Hypothalamus (tissue), 51 donors: ENCODE measurements around the gene PI16.
A peak's percentile ranks its signal among the peaks of the same experiment; 100 is the strongest.

ENCODE experiments used
- DNase-seq, 51 donors: peaks; one replicate each; lab custom pipeline; 2025; lab: John Stamatoyannopoulos, UW

Gene PI16, protein sequence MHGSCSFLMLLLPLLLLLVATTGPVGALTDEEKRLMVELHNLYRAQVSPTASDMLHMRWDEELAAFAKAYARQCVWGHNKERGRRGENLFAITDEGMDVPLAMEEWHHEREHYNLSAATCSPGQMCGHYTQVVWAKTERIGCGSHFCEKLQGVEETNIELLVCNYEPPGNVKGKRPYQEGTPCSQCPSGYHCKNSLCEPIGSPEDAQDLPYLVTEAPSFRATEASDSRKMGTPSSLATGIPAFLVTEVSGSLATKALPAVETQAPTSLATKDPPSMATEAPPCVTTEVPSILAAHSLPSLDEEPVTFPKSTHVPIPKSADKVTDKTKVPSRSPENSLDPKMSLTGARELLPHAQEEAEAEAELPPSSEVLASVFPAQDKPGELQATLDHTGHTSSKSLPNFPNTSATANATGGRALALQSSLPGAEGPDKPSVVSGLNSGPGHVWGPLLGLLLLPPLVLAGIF

GRCh38 chr6:36954262-36954931 lies at the start of gene PI16:
PI16 (plus strand) TSS chr6:36954738; CDS start chr6:36954761, 23 bp downstream.
- peak in 14 of 51 donors; percentile 12 to 58 (median 30) for DNase-seq

- no peak for DNase-seq
These were observed 49.6 kb upstream of the PI16 start for GRCh38 chr6:36904851-36905393.

DNA sequence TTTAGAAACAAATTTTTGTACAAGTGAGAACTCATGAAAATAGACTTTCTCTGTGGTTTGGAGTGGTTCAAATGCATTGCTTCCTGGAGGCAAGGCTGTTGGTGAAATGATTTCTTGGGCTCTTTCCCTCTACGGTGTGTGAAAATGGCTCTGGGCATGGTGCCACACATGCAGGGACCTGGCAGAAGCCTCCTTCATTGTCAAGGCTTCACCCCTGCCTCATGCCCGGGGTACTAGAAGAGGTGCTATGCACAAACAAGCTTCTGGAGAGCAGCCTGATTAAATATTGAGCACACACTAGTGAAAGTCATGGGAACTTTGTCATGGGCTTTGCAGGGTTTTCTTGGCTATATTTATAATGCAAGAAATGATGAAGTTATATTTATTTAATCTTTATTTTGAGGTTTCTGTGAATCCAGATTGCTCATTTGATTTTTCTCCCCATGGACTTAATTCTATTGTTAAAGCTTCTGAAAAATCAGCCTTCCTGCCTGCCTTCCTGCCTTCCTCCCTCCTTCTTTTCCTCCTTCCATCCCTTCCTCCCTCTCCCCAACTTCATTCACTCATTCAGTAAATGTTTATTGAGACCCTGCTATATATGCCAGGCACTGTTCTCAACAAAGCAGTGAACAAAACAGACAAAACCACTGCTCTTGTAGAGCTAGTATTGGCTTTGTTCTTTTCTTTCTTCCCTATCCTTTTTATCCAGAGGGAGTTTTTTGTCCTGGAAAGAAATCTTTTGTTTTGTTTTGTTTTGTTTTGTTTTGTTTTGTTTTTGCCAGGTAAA lies 47.8 kb upstream of the PI16 start:
- DNase-seq, result peak in 11 of 51 donors; percentile 4 to 45 (median 25)

GRCh38 chr6:36907781-36908180 lies 46.8 kb upstream of the PI16 start:
- peak in 21 of 51 donors; percentile 8 to 64 (median 22) for DNase-seq

DNA sequence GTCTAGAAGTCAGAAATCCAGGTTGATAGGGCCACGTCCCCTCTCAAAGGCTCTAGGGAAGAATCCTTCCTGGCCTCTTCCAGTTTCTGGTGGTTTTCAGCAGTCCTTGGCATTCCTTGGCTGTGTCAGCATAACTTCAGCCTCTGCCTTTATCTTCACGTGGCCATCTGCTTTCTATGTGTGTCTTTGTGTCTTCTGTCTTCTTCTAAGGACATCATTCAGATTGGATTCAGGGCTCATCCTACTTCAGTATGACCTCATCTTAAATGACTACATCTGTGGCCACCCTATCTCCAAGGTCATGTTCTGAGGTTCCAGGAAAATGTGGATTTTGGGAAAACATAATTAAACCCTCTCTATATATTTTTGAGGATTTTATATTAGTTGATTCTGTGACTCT lies 45.8 kb upstream of the PI16 start:
- DNase-seq, result no peak

GRCh38 chr6:36912030-36912454 lies 42.5 kb upstream of the PI16 start:
- DNase-seq, result peak in 3 of 51 donors; percentile 9 to 22 (median 16)

- peak in 3 of 51 donors; percentile 10 to 25 (median 14) for DNase-seq
These were observed 42.0 kb upstream of the PI16 start for GRCh38 chr6:36912586-36912985.

DNA sequence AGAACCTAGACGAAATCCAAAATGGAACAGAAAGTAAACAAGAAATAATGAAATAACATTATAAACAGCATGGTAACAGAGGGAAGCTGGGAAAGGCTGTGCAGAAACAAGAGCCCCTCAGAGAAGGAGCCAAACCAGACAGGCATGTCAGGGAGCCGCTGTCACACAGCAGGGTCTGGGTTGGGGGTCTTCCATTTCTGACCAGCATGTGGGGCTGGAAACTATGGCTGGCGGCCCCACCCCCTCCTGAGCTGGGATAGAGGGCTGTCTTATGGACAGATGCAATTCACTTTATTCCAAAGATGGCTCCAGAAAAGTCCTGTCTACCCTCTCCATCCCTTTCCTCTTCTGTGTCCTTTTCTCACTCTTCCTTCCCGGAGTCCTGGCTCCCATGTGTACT lies 41.5 kb upstream of the PI16 start:
- DNase-seq, result no peak

DNA sequence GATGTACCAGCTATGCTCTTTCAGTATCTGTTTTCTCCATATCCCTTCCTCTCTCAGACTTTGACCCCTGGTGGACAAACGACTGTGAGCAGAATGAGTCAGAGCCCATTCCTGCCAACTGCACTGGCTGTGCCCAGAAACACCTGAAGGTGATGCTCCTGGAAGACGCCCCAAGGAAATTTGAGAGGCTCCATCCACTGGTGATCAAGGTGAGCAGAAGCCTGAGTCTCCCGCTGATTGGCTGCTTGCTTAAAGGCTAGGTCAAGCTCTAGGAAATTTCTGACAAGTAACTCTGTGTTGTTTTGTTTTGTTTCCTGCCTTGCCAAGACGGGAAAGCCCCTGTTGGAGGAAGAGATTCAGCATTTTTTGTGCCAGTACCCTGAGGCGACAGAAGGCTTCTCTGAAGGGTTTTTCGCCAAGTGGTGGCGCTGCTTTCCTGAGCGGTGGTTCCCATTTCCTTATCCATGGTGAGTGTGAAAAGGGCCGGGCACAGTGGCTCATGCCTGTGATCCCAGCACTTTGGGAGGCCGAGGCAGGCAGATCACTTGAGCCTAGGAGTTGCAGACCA lies 40.2 kb upstream of the PI16 start:
- peak in 4 of 51 donors; percentile 8 to 16 (median 12) for DNase-seq

DNA sequence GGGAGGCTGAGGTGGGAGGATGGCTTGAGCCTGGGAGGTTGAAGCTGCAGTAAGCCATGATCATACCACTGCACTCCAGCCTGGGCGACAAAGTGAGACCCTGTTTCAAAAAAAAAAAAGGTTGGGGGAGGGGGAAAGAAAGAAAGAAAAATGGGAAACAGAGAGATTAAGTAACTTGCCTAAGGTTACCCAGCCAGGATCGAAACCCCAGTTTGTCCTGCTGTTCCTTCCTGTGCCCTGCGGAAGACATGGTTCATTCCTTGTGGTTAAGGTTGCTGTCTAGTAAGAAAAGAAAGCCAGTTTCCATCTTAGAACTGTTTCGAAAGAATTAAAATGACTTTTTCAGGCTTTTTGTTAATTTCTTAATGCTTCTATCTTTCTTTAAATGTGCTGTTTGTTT lies 38.9 kb upstream of the PI16 start:
- no peak for DNase-seq

DNA sequence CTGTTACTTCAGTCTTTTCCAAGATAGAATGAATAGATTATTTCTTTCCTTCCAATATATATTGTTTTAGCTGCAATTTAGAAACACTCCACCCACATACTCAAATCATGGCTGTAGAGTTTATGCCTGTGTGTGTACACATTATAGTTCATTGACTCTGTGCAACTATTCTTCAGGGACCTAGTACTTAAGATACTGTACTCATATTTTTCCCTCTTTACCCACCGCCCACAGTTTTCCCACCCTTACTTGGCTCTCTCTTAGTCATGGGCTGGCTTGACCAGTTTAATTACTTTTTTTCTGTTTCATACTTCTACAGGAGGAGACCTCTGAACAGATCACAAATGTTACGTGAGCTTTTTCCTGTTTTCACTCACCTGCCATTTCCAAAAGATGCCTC lies 38.4 kb upstream of the PI16 start:
- DNase-seq, result no peak

DNA sequence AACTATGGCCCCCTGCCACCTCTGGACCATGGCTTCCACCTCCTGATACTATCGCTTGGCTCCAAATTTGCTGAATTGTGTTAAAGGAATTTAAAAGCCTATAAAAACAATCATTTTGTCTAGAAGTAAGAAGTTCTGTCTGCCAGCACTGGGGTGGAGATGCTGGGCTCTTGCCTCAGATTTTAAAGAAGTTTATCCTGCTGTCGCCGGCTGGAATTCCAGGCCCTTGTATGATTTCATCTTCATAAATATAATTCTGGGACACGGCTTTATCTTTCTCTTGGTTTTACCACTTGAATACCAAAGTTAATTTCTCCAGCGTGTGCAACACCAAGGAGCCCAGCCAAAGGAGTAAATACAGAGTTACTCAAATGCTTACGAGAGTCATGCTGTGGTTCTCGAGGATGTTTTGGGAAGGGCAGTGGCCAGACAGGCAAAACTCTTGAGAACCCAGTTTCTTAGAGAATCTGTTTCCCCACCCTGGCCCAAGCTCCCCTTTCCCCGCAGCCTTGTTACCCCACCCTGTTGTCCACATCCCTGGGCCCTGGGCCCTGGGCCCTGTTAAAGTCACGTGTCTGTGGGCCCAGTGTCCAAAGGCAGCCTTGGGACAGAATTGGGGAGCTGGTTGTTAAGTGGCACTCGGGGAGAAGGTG lies 36.9 kb upstream of the PI16 start:
- no peak for DNase-seq

- no peak for DNase-seq
These were observed 34.5 kb upstream of the PI16 start for GRCh38 chr6:36920049-36920448.

DNA sequence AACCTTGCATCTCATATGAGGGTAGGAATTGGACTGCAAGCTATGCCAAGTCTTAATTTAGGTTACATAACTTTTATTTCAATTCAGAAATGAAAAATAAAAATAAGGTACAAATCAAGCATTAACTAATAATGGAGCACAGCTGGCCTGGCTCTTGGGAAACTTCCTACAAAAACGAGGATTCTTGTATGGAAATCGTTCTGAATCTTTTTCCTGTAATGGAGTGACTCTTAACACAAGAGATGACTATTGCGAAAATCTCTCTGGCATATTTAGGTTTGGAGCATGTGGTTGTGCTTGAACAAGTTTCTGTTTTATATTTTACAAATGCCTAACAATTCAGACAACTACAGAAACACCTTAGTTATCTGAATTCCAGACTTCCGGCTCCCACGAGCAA lies 34.0 kb upstream of the PI16 start:
- DNase-seq, result no peak

- DNase-seq, result no peak
These were observed 30.4 kb upstream of the PI16 start for GRCh38 chr6:36924131-36924530.

- DNase-seq, result no peak
These were observed 29.7 kb upstream of the PI16 start for GRCh38 chr6:36924778-36925374.

DNA sequence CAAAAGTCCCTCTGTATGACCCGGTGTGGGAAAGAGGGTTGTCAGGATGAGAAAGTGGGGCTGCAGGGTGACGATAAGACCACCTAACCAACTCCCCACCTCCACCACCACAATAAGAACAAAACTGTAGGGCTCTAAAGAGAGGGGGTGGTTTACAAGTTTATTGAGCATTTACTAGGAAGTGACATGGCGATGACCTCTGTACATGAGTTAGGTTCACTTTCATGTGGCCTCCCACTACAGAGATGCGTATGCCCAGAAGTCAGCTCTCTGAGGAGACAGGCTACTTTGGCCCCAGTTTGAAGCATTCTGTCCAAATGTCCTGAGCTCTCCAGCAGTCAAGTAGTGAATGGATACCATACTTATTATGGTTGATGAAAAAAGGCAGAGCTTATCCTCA lies 28.7 kb upstream of the PI16 start:
- DNase-seq, result no peak

DNA sequence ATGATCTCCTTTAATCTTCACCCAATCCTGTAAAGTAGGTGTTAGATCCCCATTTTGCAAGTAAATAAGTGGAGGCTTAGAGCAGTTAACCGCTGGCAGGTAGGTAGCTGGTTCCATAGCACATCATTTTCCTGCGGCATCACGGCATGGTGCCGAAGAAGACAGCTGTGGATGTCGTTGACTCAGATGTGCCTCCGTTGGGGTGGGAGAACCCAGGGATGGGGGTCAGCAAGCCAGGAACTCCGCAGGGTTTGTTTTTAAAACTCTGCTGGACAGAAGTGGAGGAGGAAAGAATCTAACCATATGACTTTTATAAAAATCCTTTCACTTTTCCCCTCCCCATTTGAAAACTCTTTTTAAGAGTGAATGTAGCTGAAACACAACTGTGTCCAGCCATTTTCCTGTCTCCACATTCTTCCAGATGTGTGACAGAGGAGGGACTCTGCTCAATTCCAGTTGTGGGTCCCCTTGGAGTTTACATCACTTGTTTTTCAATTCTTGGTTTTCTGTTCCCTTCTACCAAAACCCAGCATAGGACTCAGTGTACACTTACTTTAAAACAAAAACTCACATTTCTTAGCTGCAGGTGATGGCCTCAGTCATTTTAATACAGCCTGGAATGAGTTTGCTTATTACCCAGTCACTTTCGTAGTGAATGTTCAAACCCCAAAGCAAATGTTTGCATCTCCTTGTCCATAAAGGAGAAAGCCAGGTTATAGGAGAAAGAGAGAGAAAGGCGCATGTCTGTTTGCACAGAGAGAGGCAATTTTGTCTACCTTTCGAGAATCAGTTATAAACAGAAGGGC lies 27.6 kb upstream of the PI16 start:
- no peak for DNase-seq
